ENCODE measurements around the gene HSDL1. TPM values are rescaled to one million over a fixed set of nuclear protein-coding genes. Genes with fewer than 3 reads are reported as not detected.

HSDL1 gene
- polyA plus RNA-seq, 1 experiment, result 12.1 TPM

- TF ChIP-seq CTCF (IDR thresholded peaks at IDR 0.05; ENCODE audit: insufficient read depth, low read depth, low read length), result no peak
- DNase-seq (ENCODE audit: low read depth), result no peak
- Histone ChIP-seq H3K36me3 (ENCODE audit: control insufficient read depth, insufficient read depth, low read length) (peaks cover 7% of the 10 kb centered on the region), H3K27me3 (ENCODE audit: control insufficient read depth, insufficient read depth, low read length) (no peaks in the 10 kb centered on the region), H3K4me3 (ENCODE audit: low read depth, low read length) (no peak overlapping the region)
- ChIA-PET CTCF (interaction anchor here (0.7 to 1.7 kb wide), 3 partner anchors 14 to 88 kb away, joined by 3 to 4 read pairs (median 4); partner anchors contain the start of gene TAF1C), POLR2A (no interaction called here)
Observed at GRCh38 chr16:84098939-84099338, 46.0 kb downstream of the HSDL1 start.

- no peak for DNase-seq (ENCODE audit: low read depth)
- POLR2A ChIA-PET, result no interaction called here
- no peak overlapping the region for H3K4me3 ChIP-seq (ENCODE audit: low read depth, low read length)
- CTCF ChIA-PET, result interaction anchor here (0.6 to 1.7 kb wide), 2 partner anchors 12 to 90 kb away, joined by 3 read pairs; partner anchors contain the start of gene TAF1C
- peaks cover 18% of the 10 kb centered on the region for H3K36me3 ChIP-seq (ENCODE audit: control insufficient read depth, insufficient read depth, low read length)
- no peak for TF ChIP-seq CTCF (IDR thresholded peaks at IDR 0.05; ENCODE audit: insufficient read depth, low read depth, low read length)
- H3K27me3 ChIP-seq (ENCODE audit: control insufficient read depth, insufficient read depth, low read length), result no peaks in the 10 kb centered on the region
Observed at GRCh38 chr16:84096447-84097005, 48.5 kb downstream of the HSDL1 start.

GRCh38 chr16:84095466-84095865 is 49.5 kb downstream of the HSDL1 start:
- peaks cover 18% of the 10 kb centered on the region for H3K36me3 ChIP-seq (ENCODE audit: control insufficient read depth, insufficient read depth, low read length)
- H3K27me3 ChIP-seq (ENCODE audit: control insufficient read depth, insufficient read depth, low read length), result no peaks in the 10 kb centered on the region
- CTCF ChIA-PET, result interaction anchor here (1.7 to 2.1 kb wide), 2 partner anchors 10 to 91 kb away, joined by 3 to 7 read pairs; partner anchors contain the start of gene TAF1C
- no peak overlapping the region for H3K4me3 ChIP-seq (ENCODE audit: low read depth, low read length)
- no peak for DNase-seq (ENCODE audit: low read depth)
- POLR2A ChIA-PET, result no interaction called here
- no peak for TF ChIP-seq CTCF (IDR thresholded peaks at IDR 0.05; ENCODE audit: insufficient read depth, low read depth, low read length)

- Histone ChIP-seq H3K4me3 (ENCODE audit: low read depth, low read length) (no peak overlapping the region), H3K27me3 (ENCODE audit: control insufficient read depth, insufficient read depth, low read length) (no peaks in the 10 kb centered on the region), H3K36me3 (ENCODE audit: control insufficient read depth, insufficient read depth, low read length) (peaks cover 23% of the 10 kb centered on the region)
- CTCF ChIA-PET, result interaction anchor here (0.9 kb wide), 1 partner anchor 9 kb away, joined by 5 read pairs; no protein-coding TSS in a partner anchor
- POLR2A ChIA-PET, result no interaction called here
- DNase-seq (ENCODE audit: low read depth), result no peak
- TF ChIP-seq CTCF (IDR thresholded peaks at IDR 0.05; ENCODE audit: insufficient read depth, low read depth, low read length), result no peak
Observed at GRCh38 chr16:84093879-84094270, 51.1 kb downstream of the HSDL1 start.

GRCh38 chr16:84093120-84093878 is 51.7 kb downstream of the HSDL1 start:
- CTCF ChIA-PET, result interaction anchor here (0.9 kb wide), 1 partner anchor 8 kb away, joined by 5 read pairs; no protein-coding TSS in a partner anchor

More at GRCh38 chr16:84093120-84093878, 51.7 kb downstream of the HSDL1 start:
- Histone ChIP-seq H3K36me3 (ENCODE audit: control insufficient read depth, insufficient read depth, low read length) (peaks cover 27% of the 10 kb centered on the region), H3K4me3 (ENCODE audit: low read depth, low read length) (no peak overlapping the region), H3K27me3 (ENCODE audit: control insufficient read depth, insufficient read depth, low read length) (no peaks in the 10 kb centered on the region)
- POLR2A ChIA-PET, result no interaction called here
- TF ChIP-seq CTCF (IDR thresholded peaks at IDR 0.05; ENCODE audit: insufficient read depth, low read depth, low read length), result no peak
- DNase-seq (ENCODE audit: low read depth), result no peak

Measured in BJ (cell line).